Stimulated activated memory B cell treated with anti-CD40 and anti-IgM and Interleukin-4, amounts not matched to agents 10 μg/mL and 1 μg/mL and 100 μg/mL, for 72 hours (primary cell): ENCODE data around the gene RAI14.

Experiments
- ATAC-seq: fragments of 150-1000 bp; cut with Tn5 transposase; 2 replicates; pipeline ENCODE4 v1.10.0; 2021
- H3K27ac Mint-ChIP-seq: one replicate; pipeline ENCODE4 v1.8.0; 2022; ENCODE audit warnings: mild to moderate bottlenecking, mixed read lengths
- H3K27me3 Mint-ChIP-seq: one replicate; pipeline ENCODE4 v1.8.0; 2022; ENCODE audit warnings: mixed read lengths
- H3K36me3 Mint-ChIP-seq: one replicate; pipeline ENCODE4 v1.8.0; 2022; ENCODE audit warnings: mixed read lengths
- H3K4me1 Mint-ChIP-seq: one replicate; pipeline ENCODE4 v1.8.0; 2022; ENCODE audit warnings: mixed read lengths
- H3K4me3 Mint-ChIP-seq: one replicate; pipeline ENCODE4 v1.8.0; 2022; ENCODE audit warnings: mild to moderate bottlenecking, moderate library complexity, mixed read lengths
- H3K9me3 Mint-ChIP-seq: one replicate; pipeline ENCODE4 v1.8.0; 2022; ENCODE audit warnings: mixed read lengths

RAI14 gene

DNA sequence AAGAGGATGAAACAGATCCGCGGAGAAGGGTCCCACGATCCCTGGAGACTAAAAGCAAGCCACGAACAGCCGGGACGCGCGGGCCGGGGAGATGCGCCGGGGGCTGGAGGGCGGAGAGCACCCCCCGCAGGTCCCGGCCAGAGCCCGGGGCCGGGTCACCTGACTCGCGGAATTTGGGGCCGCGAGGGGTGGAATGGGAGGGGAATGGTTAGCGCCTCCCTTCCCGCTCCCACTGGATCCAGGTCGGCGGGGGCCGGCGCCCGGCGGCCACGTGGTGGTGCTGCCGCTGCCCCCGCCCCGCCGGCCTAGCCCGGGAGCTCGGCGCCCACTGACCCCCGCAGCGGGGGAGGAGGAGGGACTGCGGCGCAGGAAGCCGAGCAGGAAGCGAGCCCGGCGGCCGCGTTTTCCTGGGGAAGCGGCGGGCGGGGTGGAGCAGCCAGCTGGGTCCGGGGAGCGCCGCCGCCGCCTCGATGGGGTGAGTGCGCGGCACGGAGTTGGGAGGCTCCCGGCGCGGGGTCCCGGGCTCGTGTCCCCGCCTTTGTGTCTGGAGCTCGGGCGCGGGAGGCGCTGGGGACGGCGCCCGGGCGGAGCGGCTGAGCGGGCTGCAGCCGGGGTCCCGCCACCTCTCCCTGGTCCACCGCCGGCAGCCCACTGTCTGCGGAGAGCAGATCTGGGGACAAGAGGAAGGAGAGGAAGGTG lies at the start of gene RAI14:
Gene RAI14 (plus strand): TSS at position 328 of the 699 bp plus-strand sequence. CDS start 30,592 bp downstream, outside the sequence.
- Mint-ChIP-seq H3K27me3 (peaks cover 69% of the 10 kb centered on the region), H3K9me3 (no peaks in the 10 kb centered on the region)
- ATAC-seq, result peak; percentile 5

GRCh38 chr5:34608368-34608767 lies 47.8 kb upstream of the RAI14 start:
- Mint-ChIP-seq H3K36me3 (no peaks in the 10 kb centered on the region), H3K9me3 (no peaks in the 10 kb centered on the region), H3K27ac (no peak overlapping the region), H3K4me3 (no peak overlapping the region), H3K27me3 (no peaks in the 10 kb centered on the region), H3K4me1 (no peaks in the 10 kb centered on the region)
- ATAC-seq, result no peak

More for the DNA sequence above, at the start of gene RAI14:
- peak within 1 kb of the TSS; percentile 80 for H3K4me3 Mint-ChIP-seq
- H3K36me3 Mint-ChIP-seq, result no peaks in the 10 kb centered on the region
- peaks cover 19% of the 10 kb centered on the region for H3K4me1 Mint-ChIP-seq
- peak within 1 kb of the TSS; percentile 44 for H3K27ac Mint-ChIP-seq

DNA sequence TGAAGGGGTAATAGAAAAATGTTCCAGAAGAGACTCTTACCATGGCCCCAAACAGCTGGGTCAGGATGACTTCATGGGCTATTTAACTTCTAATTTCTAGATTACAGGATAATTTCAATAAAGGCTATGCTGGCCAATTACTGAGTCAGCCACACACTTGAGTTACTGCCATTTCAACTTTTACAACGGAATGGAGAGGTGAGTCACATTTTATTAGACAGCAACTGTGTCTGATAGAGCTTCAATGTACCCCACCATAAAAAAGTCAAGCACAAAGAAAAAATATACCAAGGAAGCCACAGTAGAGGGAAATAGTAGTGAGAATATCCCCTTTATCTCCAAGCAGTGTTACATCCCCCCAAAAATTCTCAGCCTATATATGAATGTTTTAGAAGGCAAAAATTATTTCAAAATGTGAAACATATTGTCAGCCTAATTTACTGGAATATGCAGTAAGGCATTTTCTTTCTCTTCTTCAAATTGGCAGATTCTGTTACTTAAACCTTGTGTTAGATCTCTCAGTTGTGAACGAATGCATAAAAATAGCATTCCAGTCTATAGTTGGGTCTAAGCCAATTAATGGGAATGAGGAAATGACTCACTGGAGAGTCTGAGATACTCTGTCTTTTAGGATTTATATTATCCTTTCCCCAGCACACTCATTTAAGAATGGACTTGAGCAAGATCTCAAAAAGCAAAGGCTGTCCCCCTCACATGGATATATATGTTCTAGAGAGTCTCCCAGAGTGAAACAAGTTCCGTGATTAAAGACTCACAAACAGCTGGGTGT lies 47.1 kb upstream of the RAI14 start:
- ATAC-seq, result no peak
- Mint-ChIP-seq H3K4me1 (no peaks in the 10 kb centered on the region), H3K9me3 (no peaks in the 10 kb centered on the region), H3K27ac (no peak overlapping the region), H3K27me3 (no peaks in the 10 kb centered on the region), H3K4me3 (no peak overlapping the region), H3K36me3 (no peaks in the 10 kb centered on the region)

- no peaks in the 10 kb centered on the region for H3K4me1 Mint-ChIP-seq
- no peak overlapping the region for H3K27ac Mint-ChIP-seq
- H3K36me3 Mint-ChIP-seq, result no peaks in the 10 kb centered on the region
- ATAC-seq, result no peak
- no peak overlapping the region for H3K4me3 Mint-ChIP-seq
- no peaks in the 10 kb centered on the region for H3K27me3 Mint-ChIP-seq
- H3K9me3 Mint-ChIP-seq, result no peaks in the 10 kb centered on the region
Measured at GRCh38 chr5:34609951-34610441, 46.1 kb upstream of the RAI14 start.

GRCh38 chr5:34610546-34610945 lies 45.6 kb upstream of the RAI14 start:
- Mint-ChIP-seq H3K27me3 (no peaks in the 10 kb centered on the region), H3K27ac (no peak overlapping the region), H3K9me3 (no peaks in the 10 kb centered on the region), H3K4me1 (no peaks in the 10 kb centered on the region), H3K36me3 (no peaks in the 10 kb centered on the region), H3K4me3 (no peak overlapping the region)
- ATAC-seq, result no peak

DNA sequence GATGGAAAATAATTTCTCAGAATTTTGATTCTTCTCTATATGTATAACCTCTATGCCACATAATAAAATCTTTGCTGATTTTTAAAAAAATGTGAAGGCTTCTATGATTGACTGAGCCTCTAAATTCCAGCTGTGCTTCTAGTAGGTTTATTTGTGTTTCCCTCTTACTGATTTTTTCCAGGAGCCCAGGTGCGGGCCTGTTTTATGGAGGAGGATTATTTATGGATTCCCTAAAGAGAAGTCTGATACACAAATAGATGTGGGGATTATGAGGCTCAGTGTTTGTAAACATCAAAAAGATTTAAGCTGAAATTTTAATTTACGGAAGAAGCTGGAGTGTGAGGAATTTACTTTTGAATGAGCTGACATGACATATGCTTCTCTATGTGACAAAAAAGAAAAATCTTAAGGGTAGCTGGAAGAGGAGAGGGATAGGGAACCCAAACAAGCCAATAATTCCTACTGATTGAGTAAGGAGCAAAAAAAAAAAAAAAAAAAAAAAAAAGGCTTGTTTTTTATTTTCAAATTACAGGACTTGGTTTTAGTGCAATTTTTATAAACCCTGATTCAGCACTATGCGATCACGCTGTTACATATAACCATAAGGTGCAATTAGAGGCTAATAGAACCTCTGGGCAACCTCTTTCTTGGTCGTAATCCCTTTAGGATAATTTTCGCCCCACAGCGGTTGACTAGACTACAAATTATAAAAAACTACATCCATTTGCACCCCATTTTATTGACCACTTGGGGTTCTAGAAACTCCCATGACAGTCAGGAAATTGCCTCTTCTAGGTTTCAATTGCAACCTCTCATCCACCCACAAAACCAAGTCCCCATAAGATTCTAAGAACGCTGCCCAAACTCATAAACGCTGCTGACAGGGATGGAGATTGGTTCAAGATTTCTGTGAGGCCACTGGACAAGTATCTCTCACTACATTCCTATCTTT lies 44.4 kb upstream of the RAI14 start:
- Mint-ChIP-seq H3K9me3 (no peaks in the 10 kb centered on the region), H3K4me1 (no peaks in the 10 kb centered on the region), H3K36me3 (no peaks in the 10 kb centered on the region), H3K27ac (no peak overlapping the region), H3K27me3 (no peaks in the 10 kb centered on the region), H3K4me3 (no peak overlapping the region)
- ATAC-seq, result no peak

DNA sequence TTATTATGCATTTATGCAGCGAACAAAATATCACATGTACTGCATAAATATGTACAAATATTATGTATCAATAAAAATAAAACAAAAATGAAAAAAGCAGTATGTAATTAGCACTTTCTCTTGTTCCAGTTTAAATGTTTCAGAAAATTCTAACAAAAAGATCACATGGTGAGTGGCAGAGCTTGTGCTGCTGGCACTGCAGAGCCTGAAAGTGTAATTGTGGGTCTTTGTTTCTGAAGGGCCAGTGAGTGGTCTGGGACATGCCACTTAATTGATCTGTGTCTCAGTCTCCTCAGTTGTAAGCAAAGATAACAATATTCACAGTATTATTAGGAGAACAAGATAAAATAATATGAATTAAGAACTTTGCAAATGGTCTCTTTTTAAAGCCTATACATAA lies 39.5 kb upstream of the RAI14 start:
- Mint-ChIP-seq H3K4me1 (no peaks in the 10 kb centered on the region), H3K36me3 (no peaks in the 10 kb centered on the region), H3K27ac (no peak overlapping the region), H3K4me3 (no peak overlapping the region), H3K27me3 (peaks cover 10% of the 10 kb centered on the region), H3K9me3 (no peaks in the 10 kb centered on the region)
- no peak for ATAC-seq

- ATAC-seq, result no peak
- H3K27me3 Mint-ChIP-seq, result peaks cover 21% of the 10 kb centered on the region
- H3K9me3 Mint-ChIP-seq, result no peaks in the 10 kb centered on the region
- no peaks in the 10 kb centered on the region for H3K36me3 Mint-ChIP-seq
- no peaks in the 10 kb centered on the region for H3K4me1 Mint-ChIP-seq
- no peak overlapping the region for H3K27ac Mint-ChIP-seq
- H3K4me3 Mint-ChIP-seq, result no peak overlapping the region
Measured at GRCh38 chr5:34618371-34619065, 37.6 kb upstream of the RAI14 start.

- Mint-ChIP-seq H3K4me1 (no peaks in the 10 kb centered on the region), H3K36me3 (no peaks in the 10 kb centered on the region), H3K27me3 (peaks cover 21% of the 10 kb centered on the region), H3K27ac (no peak overlapping the region), H3K4me3 (no peak overlapping the region), H3K9me3 (no peaks in the 10 kb centered on the region)
- ATAC-seq, result no peak
Measured at GRCh38 chr5:34620185-34620584, 35.9 kb upstream of the RAI14 start.

DNA sequence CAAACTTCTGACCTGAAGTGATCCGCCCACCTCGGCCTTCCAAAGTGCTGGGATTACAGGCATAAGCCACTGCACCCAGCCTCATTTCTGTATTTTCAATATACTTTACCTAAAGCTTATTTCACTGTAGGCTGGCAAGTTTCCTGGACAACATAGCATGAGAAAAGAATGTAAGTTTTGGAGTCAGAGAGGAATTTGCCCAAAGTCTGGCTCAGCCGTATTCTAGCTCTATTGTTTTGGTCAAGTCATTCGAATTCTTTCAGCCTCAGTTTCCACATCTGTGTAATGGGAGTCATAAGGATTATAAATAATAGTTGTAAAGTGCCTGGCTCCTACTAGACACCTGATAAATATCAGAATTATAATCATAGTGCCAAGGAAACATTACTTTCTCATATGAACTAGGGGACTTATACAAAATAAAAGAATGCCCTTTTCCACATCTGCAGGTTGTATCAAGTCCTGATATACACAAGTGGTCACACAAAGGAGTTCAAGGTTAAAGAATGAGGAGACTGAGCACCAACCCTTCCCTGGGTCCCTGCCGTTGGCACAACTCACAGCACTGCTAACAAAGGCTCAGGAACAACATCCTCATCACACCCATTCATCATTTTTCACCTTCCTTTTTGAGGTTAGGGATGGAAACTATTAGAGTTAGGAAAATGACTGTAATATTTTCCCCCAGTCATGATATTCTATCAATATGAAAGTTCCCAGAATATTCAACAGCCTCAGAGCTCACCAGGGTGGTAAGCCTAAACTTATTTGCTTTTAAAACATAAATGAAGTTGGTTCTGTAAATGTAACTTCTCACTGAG lies 34.6 kb upstream of the RAI14 start:
- ATAC-seq, result no peak
- H3K36me3 Mint-ChIP-seq, result no peaks in the 10 kb centered on the region
- no peaks in the 10 kb centered on the region for H3K9me3 Mint-ChIP-seq
- no peak overlapping the region for H3K4me3 Mint-ChIP-seq
- H3K27me3 Mint-ChIP-seq, result peaks cover 21% of the 10 kb centered on the region
- no peaks in the 10 kb centered on the region for H3K4me1 Mint-ChIP-seq
- no peak overlapping the region for H3K27ac Mint-ChIP-seq

DNA sequence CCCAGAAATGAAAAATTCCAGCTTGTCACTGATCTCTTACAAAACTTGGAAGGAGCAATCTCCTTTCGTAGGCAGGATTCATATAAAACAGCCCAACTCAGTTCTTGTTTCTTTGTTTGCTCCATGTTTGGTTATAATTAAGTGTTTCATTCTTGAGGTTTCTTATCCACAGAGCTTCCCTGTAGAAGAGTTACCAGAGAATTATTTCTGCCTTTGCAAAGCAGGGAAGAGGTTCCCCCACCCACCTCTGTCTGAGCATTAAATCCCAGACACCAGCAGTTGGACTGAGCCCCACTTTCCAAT lies 34.1 kb upstream of the RAI14 start:
- no peak overlapping the region for H3K4me3 Mint-ChIP-seq
- H3K27ac Mint-ChIP-seq, result no peak overlapping the region
- ATAC-seq, result no peak
- H3K36me3 Mint-ChIP-seq, result no peaks in the 10 kb centered on the region
- peaks cover 21% of the 10 kb centered on the region for H3K27me3 Mint-ChIP-seq
- H3K9me3 Mint-ChIP-seq, result no peaks in the 10 kb centered on the region
- no peaks in the 10 kb centered on the region for H3K4me1 Mint-ChIP-seq

GRCh38 chr5:34624691-34625090 lies 31.4 kb upstream of the RAI14 start:
- Mint-ChIP-seq H3K4me3 (no peak overlapping the region), H3K27me3 (peaks cover 14% of the 10 kb centered on the region), H3K4me1 (no peaks in the 10 kb centered on the region), H3K9me3 (no peaks in the 10 kb centered on the region), H3K27ac (no peak overlapping the region), H3K36me3 (no peaks in the 10 kb centered on the region)
- no peak for ATAC-seq

GRCh38 chr5:34625246-34625645 lies 30.9 kb upstream of the RAI14 start:
- no peak overlapping the region for H3K27ac Mint-ChIP-seq
- H3K4me1 Mint-ChIP-seq, result no peaks in the 10 kb centered on the region
- H3K4me3 Mint-ChIP-seq, result no peak overlapping the region
- no peak for ATAC-seq
- H3K27me3 Mint-ChIP-seq, result peaks cover 10% of the 10 kb centered on the region
- H3K9me3 Mint-ChIP-seq, result peaks cover 5% of the 10 kb centered on the region
- no peaks in the 10 kb centered on the region for H3K36me3 Mint-ChIP-seq

DNA sequence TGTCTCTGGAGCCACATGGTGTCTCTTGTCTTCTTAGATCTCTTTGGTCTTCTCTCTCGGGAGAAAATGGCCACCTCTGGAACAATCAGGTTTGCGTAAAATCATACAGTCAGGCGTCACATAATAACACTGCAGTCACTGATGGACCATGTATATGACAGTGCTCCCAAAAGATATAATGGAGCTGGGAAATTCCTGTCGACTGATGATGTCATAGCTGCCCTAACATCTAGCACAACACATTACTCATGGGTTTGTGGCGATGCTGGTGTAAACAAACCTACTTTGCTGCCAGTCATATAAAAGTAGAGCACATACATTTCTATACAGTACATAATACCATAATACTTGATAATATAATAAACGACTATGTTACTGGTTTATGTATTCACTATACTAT lies 30.1 kb upstream of the RAI14 start:
- Mint-ChIP-seq H3K9me3 (peaks cover 10% of the 10 kb centered on the region), H3K4me3 (no peak overlapping the region), H3K4me1 (no peaks in the 10 kb centered on the region), H3K27me3 (peaks cover 10% of the 10 kb centered on the region), H3K36me3 (no peaks in the 10 kb centered on the region), H3K27ac (no peak overlapping the region)
- ATAC-seq, result no peak
